GM23248 (cell line): ENCODE measurements around the gene AOPEP. TPM values are rescaled to one million over a fixed set of nuclear protein-coding genes. Genes with fewer than 3 reads are reported as not detected.
A peak's percentile ranks its signal among the peaks of the same experiment; 100 is the strongest.

Experiments used
- DNase-seq: peaks from one replicate; pipeline ENCODE4 v3.0.0-alpha.2; 2015
- H2AFZ ChIP-seq: fragments of 200-600 bp; sonication (generic); 2 replicates; pipeline ENCODE4 v1.6.1; 2016; ENCODE audit warnings: antibody characterized with exemption
- H3F3A ChIP-seq: fragments of 200-600 bp; sonication (generic); 2 replicates; pipeline ENCODE4 v1.6.1; 2016; ENCODE audit warnings: mild to moderate bottlenecking, antibody characterized with exemption, mixed run types; ENCODE audit not compliant: insufficient read depth
- H3K27ac ChIP-seq: fragments of 200-600 bp; sonication (generic); 2 replicates; pipeline ENCODE4 v1.5.1; 2016; ENCODE audit warnings: mild to moderate bottlenecking
- H3K27me3 ChIP-seq: fragments of 200-600 bp; sonication (generic); replicated peaks from 2 replicates; pipeline ENCODE4 v1.6.1; 2016; ENCODE audit warnings: mild to moderate bottlenecking; ENCODE audit not compliant: insufficient read depth
- H3K36me3 ChIP-seq: fragments of 200-600 bp; sonication (generic); 2 replicates; pipeline ENCODE4 v1.6.1; 2016; ENCODE audit warnings: low read depth, mild to moderate bottlenecking
- H3K4me1 ChIP-seq: fragments of 200-600 bp; sonication (generic); 2 replicates; pipeline ENCODE4 v1.6.1; 2016; ENCODE audit warnings: mild to moderate bottlenecking; ENCODE audit not compliant: insufficient read depth
- H3K4me2 ChIP-seq: fragments of 200-600 bp; sonication (generic); one replicate; pipeline ENCODE4 v1.6.1; 2016; ENCODE audit warnings: mild to moderate bottlenecking; ENCODE audit not compliant: unreplicated experiment
- H3K4me3 ChIP-seq: fragments of 200-600 bp; sonication (generic); 2 replicates; pipeline ENCODE4 v1.5.1; 2016; ENCODE audit warnings: mild to moderate bottlenecking
- H3K79me2 ChIP-seq: fragments of 200-600 bp; sonication (generic); 2 replicates; pipeline ENCODE4 v1.6.1; 2016; ENCODE audit warnings: mild to moderate bottlenecking; ENCODE audit not compliant: insufficient read depth
- H3K9ac ChIP-seq: fragments of 200-600 bp; sonication (generic); 2 replicates; pipeline ENCODE4 v1.6.1; 2016; ENCODE audit warnings: mild to moderate bottlenecking
- H3K9me2 ChIP-seq: fragments of 200-600 bp; sonication (generic); 2 replicates; pipeline ENCODE4 v1.6.1; 2016; ENCODE audit warnings: mixed run types, mild to moderate bottlenecking, moderate library complexity; ENCODE audit not compliant: insufficient read depth
- H3K9me3 ChIP-seq: fragments of 200-600 bp; sonication (generic); one replicate; pipeline ENCODE4 v1.6.1; 2017; ENCODE audit warnings: low read depth
- H4K20me1 ChIP-seq: fragments of 200-600 bp; sonication (generic); 2 replicates; pipeline ENCODE4 v1.6.0; 2016; ENCODE audit not compliant: insufficient read depth
- EZH2 ChIP-seq: fragments of 200-600 bp; sonication (generic); IDR thresholded peaks from 2 replicates; pipeline ENCODE4 v1.6.1; 2018; ENCODE audit warnings: antibody characterized with exemption, mild to moderate bottlenecking; ENCODE audit not compliant: insufficient read depth, poor library complexity, severe bottlenecking
- EZH2phosphoT487 ChIP-seq: fragments of 200-600 bp; sonication (generic); IDR thresholded peaks from 2 replicates; pipeline ENCODE4 v1.6.1; 2018; ENCODE audit warnings: antibody characterized with exemption, moderate library complexity, mild to moderate bottlenecking, low read depth; ENCODE audit not compliant: insufficient read depth
- WGBS, 2 experiments: methylation state at CpG; one replicate each; pipeline ENCODE4 v1.1.6; 2015 to 2017; ENCODE audit warnings: low lambda C conversion rate in 2 of 2, low coverage in 1 of 2; ENCODE audit errors: missing lambda C conversion rate in 2 of 2; 5-methylcytosine and 5-hydroxymethylcytosine counted together
- in situ Hi-C: fragments of 300-500 bp; cut with MboI; formaldehyde crosslinking; loops from 2 replicates; pipeline ENCODE4 v1.15.0; 2020
- polyA plus RNA-seq: library from polyadenylated mRNA; unstranded; fragments of >200 nt; fragmentation: Nextera tagmentation; extraction: Ambion mirVana; gene quantifications from 2 replicates; pipeline ENCODE4 v1.2.1, GENCODE V29; 2016
- total RNA-seq: library from RNA; depleted of rRNA; stranded (reverse); fragments of >200 nt; shearing (Covaris generic); gene quantifications from 2 replicates; pipeline ENCODE4 v1.2.3, GENCODE V29; 2014

Gene AOPEP
- total and polyA plus RNA-seq, 2 experiments from 2014 or later = 90.0 to 120 TPM

DNA sequence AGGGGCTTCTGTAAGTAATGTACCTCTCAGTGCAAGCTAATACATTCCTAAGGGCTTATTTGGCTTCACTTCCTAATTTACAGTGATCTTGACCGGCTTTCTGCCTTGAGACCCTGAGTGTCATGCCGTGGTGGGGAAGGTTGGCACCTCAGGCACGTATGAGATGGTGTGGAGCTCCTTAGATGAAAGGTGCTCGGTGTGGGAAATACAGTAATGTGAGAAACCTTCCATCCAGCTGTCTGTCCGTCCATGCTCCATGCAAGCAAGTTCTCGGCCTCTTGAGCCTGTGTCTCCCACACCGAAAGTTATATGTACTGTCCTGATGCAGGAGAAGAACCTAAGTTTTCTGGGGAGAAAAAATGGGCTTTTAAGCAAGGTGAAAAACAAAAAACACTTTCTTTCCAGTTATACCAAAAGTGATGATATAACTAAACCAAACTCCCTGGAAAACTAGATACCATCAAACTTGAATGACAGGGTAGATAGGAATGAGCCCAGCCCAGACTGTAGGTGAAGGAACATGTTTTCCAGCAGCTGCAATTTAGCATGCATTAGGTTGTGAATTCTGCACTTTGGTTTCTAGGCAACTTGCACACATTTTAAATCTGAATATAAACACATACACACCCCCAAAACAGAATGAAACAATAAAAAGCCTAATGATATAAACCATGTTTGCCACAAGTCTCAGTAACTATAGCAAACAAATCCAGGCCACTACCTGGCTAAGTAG, 311.5 kb downstream of the AOPEP start:
- in situ Hi-C loops = no loop called here
- Histone ChIP-seq H3K36me3 (peaks cover 46% of the 10 kb centered on the region), H3F3A (peaks cover 82% of the 10 kb centered on the region), H3K4me3 (no peak overlapping the region), H2AFZ (no peak overlapping the region), H3K4me2 (peak overlapping the region; percentile 14), H3K79me2 (peaks cover 99% of the 10 kb centered on the region), H3K4me1 (peaks cover 44% of the 10 kb centered on the region), H4K20me1 (peaks cover 18% of the 10 kb centered on the region; the same call in 1 of the 2 replicates), H3K9me3 (no peaks in the 10 kb centered on the region), H3K27ac (peak overlapping the region; percentile 32), H3K9ac (0 out of 2 replicates have a peak overlapping the region, but pooled peaks have one; percentile 9), H3K9me2 (no peaks in the 10 kb centered on the region), H3K27me3 (no peaks in the 10 kb centered on the region)
- TF ChIP-seq EZH2phosphoT487 (no peak), EZH2 (no peak)
- DNase-seq = peak; percentile 21
- 94 to 97% methylated on average over 7 of the region's 7 CpGs for WGBS, 2 experiments

DNA sequence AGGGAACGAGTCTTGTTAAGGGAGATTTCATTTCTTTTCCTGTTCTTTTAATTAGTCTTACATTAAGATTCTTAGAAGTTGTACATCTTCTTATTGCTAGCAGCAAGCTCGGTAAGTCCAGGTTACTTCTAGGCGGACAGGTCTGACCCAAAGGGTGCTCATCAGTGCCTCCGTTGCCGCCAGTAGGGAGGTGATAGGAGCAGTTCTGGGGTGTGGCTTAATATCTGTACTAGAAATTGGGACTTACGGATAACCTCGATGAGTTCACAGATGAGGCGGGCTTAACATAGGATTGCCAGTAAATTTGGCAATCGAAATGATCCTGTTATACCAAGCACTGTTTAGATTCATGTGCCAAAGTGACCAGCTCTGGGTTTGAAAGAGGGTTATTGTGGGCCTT, 312.2 kb downstream of the AOPEP start:
- Histone ChIP-seq H2AFZ (no peak overlapping the region), H3K4me1 (peaks cover 37% of the 10 kb centered on the region), H3K36me3 (peaks cover 46% of the 10 kb centered on the region), H3K9me3 (no peaks in the 10 kb centered on the region), H3F3A (peaks cover 78% of the 10 kb centered on the region), H3K27me3 (no peaks in the 10 kb centered on the region), H3K4me2 (no peak overlapping the region), H3K9me2 (no peaks in the 10 kb centered on the region), H3K79me2 (peaks cover 99% of the 10 kb centered on the region), H3K4me3 (no peak overlapping the region), H4K20me1 (peaks cover 12% of the 10 kb centered on the region; the same call in 1 of the 2 replicates), H3K27ac (peak overlapping the region; percentile 32), H3K9ac (no peak overlapping the region)
- 94% methylated on average over 9 of the region's 9 CpGs for WGBS, 2 experiments
- DNase-seq = no peak
- in situ Hi-C loops = no loop called here
- no peak for TF ChIP-seq EZH2phosphoT487
- no peak for TF ChIP-seq EZH2

DNA sequence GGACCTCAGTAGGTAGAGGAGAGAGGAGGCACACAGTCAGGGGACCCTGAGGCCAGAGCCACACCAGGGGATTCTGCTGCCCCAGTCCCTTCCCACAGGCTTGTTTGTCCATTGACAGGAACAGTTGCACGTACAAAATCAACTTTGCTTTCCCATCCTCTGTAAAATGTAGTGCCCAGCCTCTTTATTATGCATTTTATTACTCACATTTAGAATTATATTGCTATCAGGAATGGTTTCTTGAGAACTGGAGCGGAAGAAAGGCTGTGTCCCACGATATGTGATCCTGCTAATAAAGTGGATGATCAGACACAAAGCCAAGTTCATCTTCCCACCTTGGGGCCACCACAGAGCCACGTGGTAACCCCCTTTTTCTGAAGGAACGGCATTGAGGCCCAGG, 313.6 kb downstream of the AOPEP start:
- Histone ChIP-seq H3K79me2 (peaks cover 99% of the 10 kb centered on the region), H3K4me1 (peaks cover 32% of the 10 kb centered on the region), H2AFZ (no peak overlapping the region), H3K27ac (peak overlapping the region; percentile 22; the same call in 1 of the 2 replicates), H3K36me3 (peaks cover 52% of the 10 kb centered on the region), H3K9ac (no peak overlapping the region), H3K9me2 (no peaks in the 10 kb centered on the region), H3K9me3 (no peaks in the 10 kb centered on the region), H3K4me2 (no peak overlapping the region), H3F3A (peaks cover 75% of the 10 kb centered on the region), H3K4me3 (no peak overlapping the region), H3K27me3 (no peaks in the 10 kb centered on the region), H4K20me1 (peaks cover 12% of the 10 kb centered on the region; the same call in 1 of the 2 replicates)
- DNase-seq = no peak
- TF ChIP-seq EZH2 (no peak), EZH2phosphoT487 (no peak)
- 81 to 82% methylated on average over 5 of the region's 5 CpGs for WGBS, 2 experiments
- in situ Hi-C loops = no loop called here

DNA sequence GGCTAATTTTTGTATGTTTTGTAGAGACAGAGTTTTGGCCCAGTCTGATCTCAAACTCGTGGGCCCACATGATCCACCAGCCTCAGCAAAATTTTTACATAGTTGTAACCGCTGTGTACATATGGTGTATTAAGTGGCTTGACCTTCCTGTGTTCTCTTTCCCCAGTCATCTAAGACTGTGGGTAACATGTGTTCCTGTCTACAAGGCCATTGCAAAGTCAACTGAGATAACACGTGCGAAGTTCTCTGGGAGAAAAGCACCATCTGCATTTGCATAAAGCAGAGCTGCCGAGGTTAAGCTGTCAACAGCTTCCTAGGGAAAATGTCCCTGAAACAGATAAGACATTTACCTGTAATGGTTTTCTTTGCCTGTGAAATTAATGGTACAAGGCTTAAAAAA, 317.3 kb downstream of the AOPEP start:
- H4K20me1 ChIP-seq = peaks cover 8% of the 10 kb centered on the region; the same call in 1 of the 2 replicates
- WGBS, 2 experiments = 74 to 75% methylated on average over 5 of the region's 5 CpGs
- no peak overlapping the region for H3K9ac ChIP-seq
- H3K4me3 ChIP-seq = no peak overlapping the region
- TF ChIP-seq EZH2phosphoT487 (no peak), EZH2 (no peak)
- in situ Hi-C loops = no loop called here
- H3K27ac ChIP-seq = no peak overlapping the region
- peaks cover 72% of the 10 kb centered on the region for H3F3A ChIP-seq
- peaks cover 99% of the 10 kb centered on the region for H3K79me2 ChIP-seq
- H3K9me2 ChIP-seq = no peaks in the 10 kb centered on the region
- peaks cover 26% of the 10 kb centered on the region for H3K36me3 ChIP-seq
- H2AFZ ChIP-seq = no peak overlapping the region
- H3K4me2 ChIP-seq = no peak overlapping the region
- peaks cover 15% of the 10 kb centered on the region for H3K4me1 ChIP-seq
- DNase-seq = no peak
- no peaks in the 10 kb centered on the region for H3K27me3 ChIP-seq
- no peaks in the 10 kb centered on the region for H3K9me3 ChIP-seq
